HG03139 (cell line): Measurements from ENCODE around the gene CCDC27.

Experiments
- ATAC-seq: cut with Tn5 transposase; IDR thresholded peaks from one replicate; pipeline ENCODE4 v1.9.1; 2021; ENCODE audit not compliant: unreplicated experiment

The CCDC27 gene

GRCh38 chr1:3752400-3752945 lies at the start of gene CCDC27:
Gene CCDC27, plus strand, starts transcription at chr1:3752450. Its CDS starts 32 bp downstream, at chr1:3752482.
- no peak for ATAC-seq

- ATAC-seq: no peak
Observed at GRCh38 chr1:3702528-3702927, 49.7 kb upstream of the CCDC27 start.

GRCh38 chr1:3702990-3703728 lies 49.1 kb upstream of the CCDC27 start:
- no peak for ATAC-seq

- no peak for ATAC-seq
Observed at GRCh38 chr1:3703786-3704371, 48.4 kb upstream of the CCDC27 start.

GRCh38 chr1:3705341-3705950 lies 46.8 kb upstream of the CCDC27 start:
- no peak for ATAC-seq

GRCh38 chr1:3706651-3707297 lies 45.5 kb upstream of the CCDC27 start:
- ATAC-seq: no peak

- no peak for ATAC-seq
Observed at GRCh38 chr1:3707298-3707938, 44.8 kb upstream of the CCDC27 start.

- no peak for ATAC-seq
Observed at GRCh38 chr1:3707939-3708328, 44.3 kb upstream of the CCDC27 start.

GRCh38 chr1:3708791-3709190 lies 43.5 kb upstream of the CCDC27 start:
- no peak for ATAC-seq

GRCh38 chr1:3710251-3710650 lies 42.0 kb upstream of the CCDC27 start:
- no peak for ATAC-seq

GRCh38 chr1:3711381-3711779 lies 40.9 kb upstream of the CCDC27 start:
- no peak for ATAC-seq

GRCh38 chr1:3711780-3712451 lies 40.3 kb upstream of the CCDC27 start:
- no peak for ATAC-seq

- ATAC-seq: no peak
Observed at GRCh38 chr1:3712573-3713535, 39.4 kb upstream of the CCDC27 start.

- ATAC-seq: no peak
Observed at GRCh38 chr1:3713840-3714239, 38.4 kb upstream of the CCDC27 start.

GRCh38 chr1:3714284-3714741 lies 37.9 kb upstream of the CCDC27 start:
- ATAC-seq: no peak

GRCh38 chr1:3714814-3715213 lies 37.4 kb upstream of the CCDC27 start:
- no peak for ATAC-seq

- no peak for ATAC-seq
Observed at GRCh38 chr1:3716351-3716750, 35.9 kb upstream of the CCDC27 start.

GRCh38 chr1:3717041-3717714 lies 35.1 kb upstream of the CCDC27 start:
- no peak for ATAC-seq
